ENCODE results near the gene LIMCH1. TPM values are rescaled to one million over a fixed set of nuclear protein-coding genes. Genes with fewer than 3 reads are reported as not detected.
"Not testable (repeated sequence)": the region's sequence is repeated elsewhere in the genome, so short reads cannot be mapped to it uniquely, and the experiment has no call there.

The LIMCH1 gene
- 95.9 TPM for total RNA-seq

GRCh38 chr4:41538017-41538733, at the start of gene LIMCH1:
Gene LIMCH1 (plus strand): TSS chr4:41538157. CDS start chr4:41605996, 67,839 bp downstream.
- DNase-seq (ENCODE audit: low spot score): peak; percentile 52

DNA sequence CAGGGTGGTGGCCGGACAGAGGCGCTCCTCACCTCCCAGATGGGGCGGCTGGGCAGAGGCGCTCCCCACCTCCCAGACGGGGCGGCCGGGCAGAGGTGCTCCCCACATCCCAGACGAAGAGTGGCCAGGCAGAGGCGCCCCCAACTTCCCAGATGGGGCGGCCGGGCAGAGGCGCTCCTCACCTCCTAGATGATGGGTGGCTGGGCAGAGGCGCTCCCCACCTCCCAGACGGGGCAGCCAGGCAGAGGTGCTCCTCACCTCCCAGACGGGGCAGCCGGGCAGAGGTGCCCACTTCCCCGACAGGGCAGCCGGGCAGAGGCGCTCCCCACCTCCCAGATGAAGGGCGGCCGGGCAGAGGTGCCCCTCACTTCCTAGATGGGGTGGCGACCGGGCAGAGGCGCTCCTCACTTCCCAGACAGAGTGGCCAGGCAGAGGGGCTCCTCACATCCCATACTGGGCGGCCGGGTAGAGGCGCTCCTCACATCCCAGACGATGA, 46.8 kb upstream of the LIMCH1 start:
- DNase-seq (ENCODE audit: low spot score): not testable (repeated sequence)

GRCh38 chr4:41496977-41497376, 41.0 kb upstream of the LIMCH1 start:
- DNase-seq (ENCODE audit: low spot score): no peak

DNA sequence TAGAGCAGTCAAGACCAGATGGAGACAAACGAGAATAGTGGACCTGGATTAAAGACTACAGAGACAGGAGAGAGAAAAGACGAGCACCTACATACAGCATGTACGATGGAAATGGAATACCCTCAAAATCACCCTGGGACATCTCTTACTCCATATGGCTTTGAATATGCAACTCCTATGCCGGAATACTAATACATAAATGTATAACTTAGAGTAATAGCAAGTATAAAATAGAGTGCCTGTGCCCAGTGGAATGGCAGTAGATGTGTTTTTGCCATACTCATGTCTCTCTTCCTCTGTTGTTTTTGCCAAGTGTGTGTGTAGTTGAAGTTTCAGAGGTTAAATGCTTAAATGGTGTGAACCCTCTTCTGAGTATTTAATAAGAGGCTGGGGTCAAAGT, 39.8 kb upstream of the LIMCH1 start:
- no peak for DNase-seq (ENCODE audit: low spot score)

- no peak for DNase-seq (ENCODE audit: low spot score)
Observed at GRCh38 chr4:41504167-41504818, 33.7 kb upstream of the LIMCH1 start.

GRCh38 chr4:41505161-41505661, 32.7 kb upstream of the LIMCH1 start:
- no peak for DNase-seq (ENCODE audit: low spot score)

- DNase-seq (ENCODE audit: low spot score): no peak
Observed at GRCh38 chr4:41506130-41506529, 31.8 kb upstream of the LIMCH1 start.

DNA sequence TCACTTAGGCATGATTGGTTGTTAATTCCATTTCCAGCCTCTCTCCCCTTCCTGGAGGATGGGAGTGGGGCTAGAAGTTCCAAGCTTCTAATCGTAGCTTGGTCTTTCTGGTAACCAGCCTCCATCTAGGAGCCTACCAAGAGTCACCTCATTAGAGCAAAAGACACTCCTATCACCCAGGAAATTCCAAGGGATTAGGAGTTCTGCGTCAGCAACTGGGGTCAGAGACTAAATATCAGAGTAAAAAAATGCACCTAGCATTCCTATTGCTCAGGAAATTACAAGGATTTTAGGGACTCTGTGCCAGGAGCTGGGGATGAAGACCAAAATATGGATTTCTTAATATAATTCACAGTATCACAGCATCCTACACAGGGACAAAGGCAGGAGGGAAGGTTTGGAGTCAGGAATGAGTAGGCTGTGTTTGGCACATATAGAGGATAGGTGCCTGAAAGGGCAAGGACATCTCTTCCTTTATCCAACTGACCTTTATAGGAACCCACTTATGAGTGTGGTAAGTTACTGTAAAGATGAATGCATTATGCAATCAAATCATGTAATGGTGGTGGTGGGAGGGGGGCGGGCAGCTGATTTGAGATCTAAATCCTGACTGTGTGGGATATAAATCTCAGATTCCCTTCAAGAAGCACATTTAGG, 30.5 kb upstream of the LIMCH1 start:
- DNase-seq (ENCODE audit: low spot score): no peak

DNA sequence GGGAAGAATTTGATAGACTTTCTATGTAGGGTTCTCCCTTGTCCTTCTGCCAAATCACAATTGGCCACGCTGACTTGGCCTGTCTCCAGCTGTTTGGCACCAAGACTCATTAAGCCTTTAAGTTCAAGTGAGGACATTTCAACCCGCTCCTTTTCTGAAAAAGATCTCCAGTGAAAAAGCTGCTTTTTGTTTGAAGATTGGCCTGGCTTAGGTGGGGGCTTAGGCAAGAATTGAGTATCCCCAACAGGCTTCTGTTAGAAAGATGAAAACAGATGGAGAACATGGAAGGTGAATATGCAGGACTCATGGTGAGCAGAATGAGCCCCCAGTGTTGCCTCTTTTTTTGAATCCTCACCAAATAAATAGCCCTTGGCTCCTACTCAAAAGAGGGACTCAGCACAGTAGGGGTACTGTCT, 28.5 kb upstream of the LIMCH1 start:
- DNase-seq (ENCODE audit: low spot score): no peak

DNA sequence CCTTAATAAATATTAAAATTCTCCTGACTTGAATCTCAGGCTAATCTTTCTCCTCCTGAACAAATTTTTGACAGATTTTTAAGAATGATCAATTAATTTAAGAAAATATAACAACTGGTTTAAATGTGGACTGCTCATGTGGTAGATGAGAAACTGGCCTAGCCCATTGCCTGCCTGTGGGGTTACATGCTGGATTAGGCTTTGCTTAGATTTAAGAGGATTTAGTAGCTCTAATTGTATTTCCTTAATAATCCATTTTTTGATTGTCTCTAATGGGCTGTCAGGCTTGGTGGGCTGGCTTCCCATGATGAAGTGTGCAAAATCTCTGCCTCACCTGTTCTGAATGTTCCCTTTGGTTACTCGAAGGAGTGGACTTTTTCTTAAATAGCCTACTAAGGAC, 27.8 kb upstream of the LIMCH1 start:
- DNase-seq (ENCODE audit: low spot score): no peak

GRCh38 chr4:41512136-41512535, 25.8 kb upstream of the LIMCH1 start:
- no peak for DNase-seq (ENCODE audit: low spot score)

DNA sequence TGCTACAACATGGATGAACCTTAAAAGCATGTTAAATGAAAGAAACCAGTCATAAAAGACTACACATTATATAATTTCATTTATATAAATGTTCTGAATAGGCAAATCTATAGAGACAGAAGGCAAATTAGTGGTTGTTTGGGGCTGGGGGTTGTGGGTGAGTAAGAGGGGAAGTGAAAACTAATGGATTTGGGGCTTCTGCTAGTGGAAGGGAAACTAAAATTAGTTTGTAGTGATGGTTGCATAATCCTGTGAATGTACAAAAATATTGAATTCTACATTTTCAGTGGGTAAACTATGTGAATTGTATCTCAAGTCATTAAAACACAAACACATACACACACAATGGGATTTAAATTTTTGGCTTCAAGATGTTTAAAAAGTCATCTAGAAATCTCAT, 25.4 kb upstream of the LIMCH1 start:
- no peak for DNase-seq (ENCODE audit: low spot score)

GRCh38 chr4:41514169-41514568, 23.8 kb upstream of the LIMCH1 start:
- DNase-seq (ENCODE audit: low spot score): no peak

GRCh38 chr4:41514766-41515481, 23.0 kb upstream of the LIMCH1 start:
- DNase-seq (ENCODE audit: low spot score): no peak

DNA sequence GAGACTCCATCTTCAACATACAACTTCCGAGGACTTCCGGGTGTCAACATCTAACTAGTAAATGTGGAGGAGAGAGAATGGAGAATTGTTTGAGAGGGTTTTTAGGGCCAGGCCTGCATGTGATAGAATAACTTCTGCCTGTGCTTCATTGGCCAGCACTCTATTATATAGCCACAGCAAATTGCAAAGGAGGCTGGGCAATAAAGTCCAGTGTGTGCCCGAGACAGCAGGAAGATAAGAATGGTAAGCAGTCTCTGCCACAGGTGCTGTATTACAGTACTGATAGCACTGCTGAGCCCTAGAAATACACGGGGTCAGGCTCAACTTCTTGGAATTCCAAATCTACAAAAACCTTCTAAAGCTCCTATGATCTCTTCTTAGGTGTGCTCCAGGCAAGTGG, 20.8 kb upstream of the LIMCH1 start:
- DNase-seq (ENCODE audit: low spot score): no peak

GRCh38 chr4:41517747-41518146, 20.2 kb upstream of the LIMCH1 start:
- no peak for DNase-seq (ENCODE audit: low spot score)

DNA sequence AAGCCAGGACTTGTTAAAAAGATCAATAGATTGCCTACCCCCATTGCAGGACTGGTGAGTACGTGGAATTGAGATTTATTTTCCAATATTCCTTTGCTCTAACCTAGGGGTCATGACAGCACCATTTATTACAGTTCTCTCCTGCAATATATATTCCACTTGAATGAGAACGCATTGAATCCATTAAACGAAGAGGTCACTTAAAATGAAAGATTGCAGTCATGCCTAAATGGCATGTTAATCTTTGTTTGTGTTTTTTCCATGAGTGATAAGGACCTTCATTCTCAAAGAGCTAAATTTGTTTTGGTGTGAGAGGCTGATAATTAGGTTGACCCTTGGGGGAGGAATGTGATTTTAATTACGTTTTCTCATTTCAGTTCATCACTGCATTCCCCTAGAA, 13.5 kb upstream of the LIMCH1 start:
- DNase-seq (ENCODE audit: low spot score): no peak

DNA sequence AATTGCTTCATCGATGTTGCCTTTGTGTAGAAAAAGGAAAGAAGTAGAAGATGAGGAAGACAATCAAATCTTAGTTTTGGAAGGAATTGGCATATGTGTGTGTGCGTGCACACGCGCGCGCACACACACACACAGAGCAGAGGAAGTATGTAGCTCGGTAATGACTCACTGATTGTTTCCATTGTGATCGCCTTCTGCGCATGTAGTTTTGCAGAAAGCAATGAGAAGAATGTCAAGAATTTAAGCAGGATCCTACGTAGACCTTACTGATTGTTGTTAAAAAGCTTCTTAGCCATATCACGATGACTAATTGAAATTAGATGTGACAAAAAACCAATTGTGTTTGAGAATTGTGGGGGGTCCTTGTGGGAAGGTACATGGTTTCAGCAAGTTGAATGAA, 12.8 kb upstream of the LIMCH1 start:
- DNase-seq (ENCODE audit: low spot score): no peak

- DNase-seq (ENCODE audit: low spot score): no peak
Observed at GRCh38 chr4:41526628-41527027, 11.3 kb upstream of the LIMCH1 start.

DNA sequence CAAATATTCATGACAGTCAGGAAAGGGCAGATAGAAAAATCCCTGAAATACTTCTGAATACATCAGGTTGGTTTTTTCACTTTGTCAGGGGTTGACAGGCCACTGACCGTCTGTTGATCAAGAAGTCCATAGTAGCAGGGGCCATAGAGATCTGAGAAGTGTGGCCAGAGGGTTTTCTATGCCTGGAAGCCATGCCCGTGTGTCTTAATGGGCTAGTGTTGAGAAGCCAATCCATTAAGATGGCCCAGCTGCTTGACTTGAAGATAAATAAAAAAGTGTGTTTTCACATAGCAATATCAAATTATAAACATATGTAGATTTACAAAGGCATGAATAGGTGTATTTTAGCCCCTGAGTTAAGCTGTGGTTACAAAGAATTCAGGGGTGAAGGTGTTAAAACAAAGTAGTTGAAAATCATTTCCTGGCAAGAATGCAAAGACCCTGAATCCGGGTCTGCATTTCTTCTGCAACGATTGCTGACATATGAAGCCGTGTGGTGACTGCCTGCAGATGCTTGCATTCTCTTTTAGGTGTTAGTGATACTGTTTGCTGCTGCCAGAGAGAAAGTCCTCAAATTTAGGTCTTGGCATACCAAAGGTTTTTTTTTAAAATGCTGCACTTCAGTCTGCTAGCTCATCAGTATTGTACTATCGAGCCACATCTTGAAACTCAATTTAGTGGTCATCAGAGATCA, 9.3 kb upstream of the LIMCH1 start:
- DNase-seq (ENCODE audit: low spot score): no peak

DNA sequence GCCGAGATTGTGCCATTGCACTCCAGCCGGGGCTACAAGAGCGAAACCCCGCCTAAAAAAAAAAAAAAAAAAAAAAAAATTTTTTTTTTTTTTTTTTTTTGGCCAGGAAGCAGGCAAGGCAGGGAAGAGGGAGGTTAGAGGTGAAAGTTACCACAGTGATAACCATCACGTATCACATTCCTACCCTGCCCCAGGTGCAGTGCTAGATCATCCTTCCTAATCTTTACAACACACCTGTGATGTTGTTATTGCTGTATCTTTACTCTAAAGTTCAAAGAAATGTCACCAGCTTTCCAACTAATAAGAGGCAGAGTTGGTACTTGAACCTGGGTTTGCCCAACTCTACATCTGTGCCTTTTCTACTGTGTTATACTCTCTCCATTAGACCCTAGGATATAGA, 7.2 kb upstream of the LIMCH1 start:
- no peak for DNase-seq (ENCODE audit: low spot score)

Measured in ureter (tissue), 1 donor.